Fibroblast of skin of back (primary cell): Measurements from ENCODE around the gene SLC25A19.
A peak's percentile ranks its signal among the peaks of the same experiment; 100 is the strongest.
"Not testable (repeated sequence)": the region's sequence is repeated elsewhere in the genome, so short reads cannot be mapped to it uniquely, and the experiment has no call there.

Source experiments
- DNase-seq: peaks from one replicate; pipeline ENCODE4 v3.0.0-alpha.2; 2013

Gene SLC25A19

DNA sequence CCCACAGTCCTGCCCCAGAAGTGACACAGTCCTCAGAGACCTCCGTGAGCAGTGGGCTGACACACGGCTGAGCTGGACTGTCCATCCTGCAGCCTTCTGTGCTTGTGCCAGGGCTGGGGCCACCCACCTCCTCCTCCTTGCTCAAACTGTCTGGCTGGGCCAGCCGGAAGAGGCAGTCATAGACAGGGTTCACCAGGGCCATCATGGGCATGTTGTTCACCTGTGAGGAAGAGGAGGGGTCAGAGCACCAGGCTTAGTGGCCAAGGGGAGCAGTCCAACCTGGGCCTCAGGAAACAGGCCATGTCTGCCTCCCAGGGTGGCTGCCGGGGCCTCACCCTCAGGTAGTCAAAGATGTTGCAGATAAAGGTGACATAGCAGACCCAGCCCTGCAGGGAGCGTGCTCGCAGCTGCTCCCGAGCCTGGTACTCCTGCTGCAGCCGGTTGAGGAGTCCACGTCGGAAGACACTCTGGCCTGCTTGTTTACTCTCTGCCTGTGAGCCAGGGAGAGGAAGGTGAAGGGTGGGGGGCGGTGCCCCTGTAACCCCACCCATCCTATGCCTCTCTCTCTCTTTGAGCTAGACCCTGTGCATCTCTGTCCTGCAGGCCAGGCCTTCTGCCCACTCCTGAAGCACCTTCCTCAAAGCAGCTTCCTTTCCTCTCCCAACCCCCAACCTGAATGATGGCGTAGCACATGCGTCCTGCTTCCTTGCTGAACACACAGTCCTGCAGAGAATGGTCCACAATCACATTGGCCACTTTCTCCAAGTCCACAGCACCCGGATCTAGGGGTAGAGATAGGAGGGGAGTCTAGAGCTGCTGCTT lies 21.6 kb downstream of the SLC25A19 start:
- no peak for DNase-seq

DNA sequence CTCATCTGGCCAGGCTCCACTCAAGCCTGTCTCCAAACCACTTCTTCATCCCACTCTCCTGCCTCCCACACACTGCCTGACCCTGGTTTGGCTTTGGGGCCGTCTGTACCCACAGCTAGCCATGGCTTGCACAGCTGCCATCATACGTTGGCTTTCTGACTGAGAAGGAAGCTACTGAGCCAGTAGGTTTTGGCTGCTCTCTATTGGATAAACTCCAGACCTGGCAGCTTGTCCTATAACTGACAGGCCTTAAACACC lies 22.2 kb downstream of the SLC25A19 start:
- DNase-seq, result no peak

- no peak for DNase-seq
Observed at GRCh38 chr17:75266316-75267152, 22.7 kb downstream of the SLC25A19 start.

GRCh38 chr17:75265614-75266315 lies 23.5 kb downstream of the SLC25A19 start:
- no peak for DNase-seq

GRCh38 chr17:75263055-75263454 lies 26.2 kb downstream of the SLC25A19 start:
- DNase-seq, result no peak

GRCh38 chr17:75262112-75262606 lies 27.1 kb downstream of the SLC25A19 start:
- peak; percentile 17 for DNase-seq

GRCh38 chr17:75261336-75262111 lies 27.7 kb downstream of the SLC25A19 start, which contains the start of the genes GGA3 and MRPS7:
Gene GGA3 (minus strand): TSS chr17:75261606. CDS start chr17:75261587, 19 bp downstream.
Gene MRPS7 (plus strand): TSS chr17:75261879. CDS start chr17:75261901, 22 bp downstream.
- peak; percentile 92 for DNase-seq

DNA sequence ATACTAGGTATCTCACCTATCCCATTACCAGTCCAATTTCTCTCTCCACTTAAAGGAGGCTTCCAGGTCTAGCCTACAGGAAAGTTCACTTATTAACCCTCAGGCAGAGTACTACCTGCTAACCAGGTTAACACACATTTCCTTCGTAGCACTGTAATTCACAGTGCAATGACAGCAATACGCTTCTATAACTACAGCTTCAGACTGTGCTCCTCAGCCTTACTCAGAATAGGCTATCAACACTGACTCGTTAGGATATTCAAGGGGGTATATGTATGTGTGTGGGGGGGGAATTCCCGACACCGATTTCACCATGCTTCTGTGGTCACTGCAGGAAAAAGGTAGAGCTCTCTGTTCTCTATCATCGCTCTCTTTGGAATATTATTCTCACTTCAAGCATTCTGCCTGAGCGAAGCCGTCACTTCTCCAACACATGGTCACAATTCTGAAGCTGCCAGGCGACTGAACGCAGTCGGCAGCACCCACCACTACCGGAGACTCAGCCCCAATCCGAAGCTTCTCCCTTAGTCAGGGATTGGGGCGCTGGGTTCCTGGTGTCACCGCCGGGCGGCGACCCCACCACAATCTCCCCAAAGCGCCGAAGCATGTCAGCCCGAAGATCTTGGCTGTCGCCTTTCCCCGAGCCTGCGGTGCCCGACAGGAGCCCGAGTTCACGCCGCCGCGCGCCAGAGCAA lies 28.4 kb downstream of the SLC25A19 start:
- no peak for DNase-seq

DNA sequence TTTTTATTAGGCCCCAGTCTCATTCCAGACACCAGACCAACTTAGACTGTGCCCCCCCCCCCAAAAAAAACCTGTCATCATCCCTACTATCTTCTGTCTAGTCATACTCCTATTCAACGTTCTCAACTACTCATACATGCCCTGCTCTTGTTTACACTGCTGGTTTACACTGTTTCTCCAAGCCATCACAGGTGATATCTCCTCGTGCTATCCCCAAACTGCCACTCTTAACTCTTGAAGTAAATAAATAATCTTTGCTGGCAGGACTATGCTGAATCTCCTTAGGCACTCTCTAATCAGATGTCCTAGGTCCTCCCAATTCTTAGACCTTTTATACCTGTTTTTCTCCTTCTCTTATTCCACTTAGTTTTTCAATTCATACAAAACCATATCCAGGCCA lies 32.0 kb downstream of the SLC25A19 start:
- DNase-seq, result not testable (repeated sequence)

DNA sequence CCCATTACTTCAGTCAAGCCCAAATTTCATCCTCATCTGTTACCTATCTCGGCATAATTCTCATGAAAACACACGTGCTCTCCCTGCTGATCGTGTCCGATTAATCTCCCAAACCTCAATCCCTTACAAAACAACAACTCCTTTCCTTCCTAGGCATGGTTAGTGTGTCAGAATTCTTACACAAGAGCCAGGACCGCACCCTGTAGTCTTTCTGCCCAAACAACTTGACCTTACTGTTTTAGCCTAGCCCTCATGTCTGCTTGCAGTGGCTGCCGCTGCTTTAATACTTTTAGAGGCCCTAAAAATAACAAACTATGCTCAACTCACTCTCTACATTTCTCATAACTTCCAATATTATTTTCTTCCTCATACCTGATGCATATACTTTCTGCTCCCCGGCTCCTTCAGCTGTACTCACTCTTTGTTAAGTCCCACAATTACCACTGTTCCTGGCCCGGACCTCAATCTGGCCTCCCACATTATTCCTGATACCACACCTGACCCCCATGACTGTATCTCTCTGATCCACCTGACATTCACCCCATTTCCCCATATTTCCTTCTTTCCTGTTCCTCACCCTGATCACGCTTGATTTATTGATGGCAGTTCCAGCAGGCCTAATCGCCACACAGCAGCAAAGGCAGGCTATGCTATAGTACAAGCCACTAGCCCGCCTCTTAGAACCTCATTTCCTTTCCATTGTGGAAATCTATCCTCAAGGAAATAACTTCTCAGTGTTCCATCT lies 33.1 kb downstream of the SLC25A19 start:
- DNase-seq, result not testable (repeated sequence)

DNA sequence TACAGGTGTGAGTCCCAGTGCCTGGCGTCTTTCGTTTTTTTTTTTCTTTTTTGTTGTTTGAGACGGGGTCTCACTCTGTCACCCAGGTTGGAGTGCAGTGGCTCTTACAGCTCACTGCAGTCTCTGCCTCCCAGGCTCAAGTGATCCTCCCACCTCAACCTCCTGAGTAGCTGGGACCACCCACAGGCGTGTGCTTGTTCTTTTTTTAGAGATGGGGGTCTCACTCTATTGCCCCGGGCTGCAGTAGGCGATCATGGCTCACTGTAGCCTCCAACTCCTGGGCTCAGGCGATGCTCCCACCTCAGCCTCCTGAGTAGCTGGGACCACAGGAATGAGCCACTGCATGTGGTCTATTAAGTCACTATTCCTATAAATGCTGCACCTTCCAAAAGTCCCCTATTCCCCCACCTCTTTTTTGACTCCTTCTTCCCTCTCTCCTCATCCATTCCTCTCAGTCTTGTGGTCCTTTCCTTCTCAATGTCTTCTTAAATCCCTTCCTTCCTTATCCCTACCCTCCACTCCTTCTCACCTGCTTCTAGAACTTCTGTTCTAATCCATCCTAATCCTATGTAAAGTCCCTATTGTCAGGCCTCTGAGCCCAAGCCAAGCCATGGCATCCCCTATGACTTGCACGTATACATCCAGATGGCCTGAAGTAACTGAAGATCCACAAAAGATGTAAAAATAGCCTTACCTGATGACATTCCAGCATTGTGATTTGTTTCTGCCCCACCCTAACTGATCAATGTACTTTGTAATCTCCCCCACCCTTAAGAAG lies 37.0 kb downstream of the SLC25A19 start:
- no peak for DNase-seq

DNA sequence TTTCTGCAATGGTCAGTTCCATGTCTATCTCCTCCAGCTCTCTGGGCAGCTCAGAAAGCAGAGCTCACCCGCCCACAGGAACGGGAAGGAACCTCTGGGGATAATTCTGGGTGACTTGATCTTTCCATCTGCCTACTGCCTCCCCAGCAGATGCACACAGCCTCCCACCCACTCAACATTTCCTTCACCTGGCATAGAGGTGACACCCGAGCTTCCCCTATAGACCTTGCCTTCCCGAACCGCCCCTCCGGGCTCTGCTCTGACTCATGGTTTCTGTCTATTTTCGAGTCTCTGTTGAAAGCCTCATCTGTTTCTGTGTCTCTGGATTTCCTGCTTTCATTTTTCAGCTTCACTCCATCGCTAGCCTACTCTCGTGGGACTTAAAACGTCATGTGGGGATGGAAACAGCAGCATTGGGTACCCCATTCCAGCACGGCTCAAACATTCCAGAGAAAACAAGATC lies 39.2 kb downstream of the SLC25A19 start:
- DNase-seq, result peak; percentile 74

DNA sequence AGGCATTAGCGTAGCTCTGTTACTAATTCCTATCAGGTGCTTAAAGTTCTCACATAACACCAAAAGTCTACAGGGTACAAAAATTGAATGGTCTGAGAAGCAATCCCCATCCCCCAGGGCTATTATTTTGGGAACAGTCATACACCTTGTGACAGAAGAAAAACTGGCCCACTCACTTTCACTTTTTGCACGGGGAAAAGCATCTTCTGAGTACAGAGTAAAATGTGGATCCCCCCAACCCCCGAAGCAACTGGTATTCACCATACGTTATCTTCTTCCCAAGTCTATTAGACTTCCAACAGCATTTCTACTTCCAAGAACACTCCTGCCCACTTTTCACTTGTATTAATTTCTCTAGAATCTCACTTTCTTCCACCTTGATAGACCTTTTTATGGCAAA lies 39.7 kb downstream of the SLC25A19 start:
- DNase-seq, result no peak

GRCh38 chr17:75246404-75246803 lies 42.8 kb downstream of the SLC25A19 start:
- DNase-seq, result no peak

DNA sequence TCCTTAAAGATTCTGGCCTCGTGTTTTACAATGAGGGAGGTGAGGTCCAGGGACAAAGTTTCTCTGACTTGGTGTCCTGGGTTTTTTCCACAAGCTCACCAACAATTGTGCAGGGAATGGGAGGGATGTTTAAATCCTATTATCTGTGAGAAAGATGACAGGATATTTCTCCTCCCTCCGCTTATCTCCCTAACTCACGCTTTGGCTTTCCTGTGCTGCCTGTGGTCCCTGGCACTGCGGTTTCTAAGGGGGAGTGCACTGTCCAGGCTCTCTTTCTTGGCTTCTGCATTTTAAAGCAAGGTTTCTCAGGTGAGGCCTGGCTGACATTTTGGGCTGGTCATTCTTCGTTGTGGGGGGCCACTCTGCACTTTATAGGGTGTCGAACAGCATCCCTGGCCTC lies 44.2 kb downstream of the SLC25A19 start:
- DNase-seq, result no peak

- no peak for DNase-seq
Observed at GRCh38 chr17:75244133-75244866, 44.9 kb downstream of the SLC25A19 start.

- no peak for DNase-seq
Observed at GRCh38 chr17:75242461-75243042, 46.7 kb downstream of the SLC25A19 start.

DNA sequence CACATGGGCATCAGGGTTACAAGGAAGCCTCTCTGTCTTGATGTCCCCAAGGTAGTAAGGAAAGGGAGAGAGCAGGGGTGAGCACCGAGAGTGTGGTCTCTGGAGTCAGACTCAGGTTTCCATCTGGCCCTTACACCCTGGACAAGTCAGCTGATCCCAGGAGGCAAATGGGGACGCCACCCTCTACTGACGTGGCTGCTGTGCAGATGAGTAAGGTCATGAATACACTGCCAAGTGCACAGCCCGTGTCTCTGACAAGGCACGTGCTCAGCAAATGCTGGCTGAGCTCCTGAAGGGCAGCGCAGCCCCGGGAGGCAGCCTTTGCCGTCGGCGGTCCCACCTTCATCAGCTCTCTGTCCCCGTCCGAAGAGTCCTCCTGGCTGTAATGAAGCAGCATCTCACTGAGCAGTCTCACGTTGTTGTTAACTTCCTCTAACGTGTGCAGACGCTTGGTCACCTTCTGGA lies 47.2 kb downstream of the SLC25A19 start:
- no peak for DNase-seq

DNA sequence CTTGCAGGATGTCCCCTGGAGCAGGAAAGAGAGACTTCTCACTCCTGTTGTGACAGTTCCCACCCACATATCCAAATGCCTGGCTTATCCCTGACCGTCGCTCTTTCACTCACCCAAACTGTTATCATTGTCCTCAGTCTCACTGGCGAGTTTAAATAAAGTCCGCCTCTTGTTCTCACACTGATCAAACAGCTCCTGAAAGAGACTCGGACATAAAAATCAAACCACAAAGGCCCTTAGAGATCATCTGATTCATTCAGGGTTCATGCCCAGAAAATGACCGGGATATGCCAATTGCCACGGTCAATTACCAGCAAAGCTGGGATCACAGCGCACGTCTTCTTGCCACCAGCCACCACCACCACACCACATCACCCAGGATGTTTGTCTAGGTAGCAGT lies 47.7 kb downstream of the SLC25A19 start:
- DNase-seq, result no peak
